ENCODE measurements around the gene ITGA11. TPM values are rescaled to one million over a fixed set of nuclear protein-coding genes. Genes with fewer than 3 reads are reported as not detected.

ITGA11 gene
- total RNA-seq, 1 experiment from 2014 or later: not detected

DNA sequence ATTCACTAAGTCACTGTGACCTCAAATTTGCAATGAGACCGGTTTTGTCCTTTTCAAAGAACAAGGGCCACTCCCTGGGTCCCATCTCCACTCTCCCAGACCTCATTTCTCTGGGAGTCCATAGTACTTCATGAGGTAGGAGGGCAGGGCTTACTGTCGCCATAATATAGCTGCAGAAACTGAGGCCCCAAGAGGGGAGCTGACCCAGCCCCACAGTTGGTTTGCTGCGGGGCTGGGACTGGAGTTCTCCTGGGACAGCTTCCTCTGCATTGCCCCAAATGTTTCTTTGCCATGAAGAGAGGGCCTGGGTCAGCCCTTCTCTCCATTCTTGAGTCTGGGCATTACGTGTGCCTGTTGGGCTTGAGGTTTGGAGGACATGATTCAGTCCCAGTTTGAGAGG, 60.1 kb downstream of the ITGA11 start:
- Histone ChIP-seq H3K36me3 (ENCODE audit: low read depth, low read length) (no peaks in the 10 kb centered on the region), H3K27ac (ENCODE audit: low read length) (no peak overlapping the region), H3K4me3 (ENCODE audit: low read length) (no peak overlapping the region), H3F3A (ENCODE audit: low read length, unreplicated experiment) (no peaks in the 10 kb centered on the region), H3K9me2 (replicated peaks; ENCODE audit: low read length) (no peaks in the 10 kb centered on the region), H3K4me1 (ENCODE audit: insufficient read depth, low read length) (no peaks in the 10 kb centered on the region), H4K20me1 (ENCODE audit: low read length) (no peaks in the 10 kb centered on the region), H3K79me2 (ENCODE audit: low read length) (no peaks in the 10 kb centered on the region), H3K9me3 (ENCODE audit: low read length) (no peaks in the 10 kb centered on the region), H3K4me2 (ENCODE audit: low read length) (no peak overlapping the region), H3K9ac (ENCODE audit: low read length) (no peak overlapping the region), H2AFZ (ENCODE audit: low read length) (no peak overlapping the region), H3K27me3 (ENCODE audit: low read length) (no peaks in the 10 kb centered on the region)
- intact Hi-C loops (cut with micrococcal nuclease): loop anchor here (1.0 kb wide), 1 partner anchor 66 kb away; no protein-coding TSS in a partner anchor
- DNase-seq (no peak), ATAC-seq (no peak)
- CTCF ChIA-PET: no interaction called here
- POLR2A ChIA-PET (ENCODE audit: unreplicated experiment): no interaction called here
- no TSS peak for BruUV-seq (replicated peaks)
- TF ChIP-seq EZH2phosphoT487 (IDR thresholded peaks at IDR 0.05; ENCODE audit: borderline replicate concordance, low read length): no peak
- TF ChIP-seq, protein P1, sequence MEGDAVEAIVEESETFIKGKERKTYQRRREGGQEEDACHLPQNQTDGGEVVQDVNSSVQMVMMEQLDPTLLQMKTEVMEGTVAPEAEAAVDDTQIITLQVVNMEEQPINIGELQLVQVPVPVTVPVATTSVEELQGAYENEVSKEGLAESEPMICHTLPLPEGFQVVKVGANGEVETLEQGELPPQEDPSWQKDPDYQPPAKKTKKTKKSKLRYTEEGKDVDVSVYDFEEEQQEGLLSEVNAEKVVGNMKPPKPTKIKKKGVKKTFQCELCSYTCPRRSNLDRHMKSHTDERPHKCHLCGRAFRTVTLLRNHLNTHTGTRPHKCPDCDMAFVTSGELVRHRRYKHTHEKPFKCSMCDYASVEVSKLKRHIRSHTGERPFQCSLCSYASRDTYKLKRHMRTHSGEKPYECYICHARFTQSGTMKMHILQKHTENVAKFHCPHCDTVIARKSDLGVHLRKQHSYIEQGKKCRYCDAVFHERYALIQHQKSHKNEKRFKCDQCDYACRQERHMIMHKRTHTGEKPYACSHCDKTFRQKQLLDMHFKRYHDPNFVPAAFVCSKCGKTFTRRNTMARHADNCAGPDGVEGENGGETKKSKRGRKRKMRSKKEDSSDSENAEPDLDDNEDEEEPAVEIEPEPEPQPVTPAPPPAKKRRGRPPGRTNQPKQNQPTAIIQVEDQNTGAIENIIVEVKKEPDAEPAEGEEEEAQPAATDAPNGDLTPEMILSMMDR (conservative IDR thresholded peaks at IDR 0.05; ENCODE audit: low read depth, low read length): no peak
- TF ChIP-seq EZH2 (IDR thresholded peaks at IDR 0.05; ENCODE audit: low read length, unreplicated experiment): no peak

DNA sequence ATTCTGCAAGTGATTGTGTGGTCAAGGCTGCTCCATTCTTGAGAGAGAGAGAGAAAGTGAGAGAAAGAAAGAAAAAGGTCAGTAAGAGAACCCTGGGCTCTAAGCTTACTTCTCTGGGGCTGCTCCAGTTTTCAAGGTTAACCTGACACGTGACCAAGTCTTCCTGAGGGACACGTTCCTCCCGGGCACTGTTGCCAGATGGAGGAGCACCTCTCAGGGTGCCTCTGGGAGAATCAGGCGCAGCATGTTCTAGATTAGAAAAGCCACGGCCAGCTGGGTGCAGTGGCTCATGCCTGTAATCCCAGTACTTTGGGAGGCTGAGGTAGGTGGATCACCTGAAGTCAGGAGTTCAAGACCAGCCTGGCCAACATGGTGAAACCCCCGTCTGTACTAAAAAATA, 60.8 kb downstream of the ITGA11 start:
- Histone ChIP-seq H3K9ac (ENCODE audit: low read length) (no peak overlapping the region), H4K20me1 (ENCODE audit: low read length) (no peaks in the 10 kb centered on the region), H3K27me3 (ENCODE audit: low read length) (no peaks in the 10 kb centered on the region), H3K27ac (ENCODE audit: low read length) (no peak overlapping the region), H3K4me1 (ENCODE audit: insufficient read depth, low read length) (no peaks in the 10 kb centered on the region), H3K4me2 (ENCODE audit: low read length) (no peak overlapping the region), H2AFZ (ENCODE audit: low read length) (no peak overlapping the region), H3K9me3 (ENCODE audit: low read length) (no peaks in the 10 kb centered on the region), H3K36me3 (ENCODE audit: low read depth, low read length) (no peaks in the 10 kb centered on the region), H3F3A (ENCODE audit: low read length, unreplicated experiment) (no peaks in the 10 kb centered on the region), H3K9me2 (replicated peaks; ENCODE audit: low read length) (no peaks in the 10 kb centered on the region), H3K79me2 (ENCODE audit: low read length) (no peaks in the 10 kb centered on the region), H3K4me3 (ENCODE audit: low read length) (no peak overlapping the region)
- TF ChIP-seq EZH2 (IDR thresholded peaks at IDR 0.05; ENCODE audit: low read length, unreplicated experiment) (no peak), EZH2phosphoT487 (IDR thresholded peaks at IDR 0.05; ENCODE audit: borderline replicate concordance, low read length) (no peak)
- TF ChIP-seq, protein P1 (conservative IDR thresholded peaks at IDR 0.05; ENCODE audit: low read depth, low read length): no peak
- intact Hi-C loops (cut with micrococcal nuclease): no loop called here
- ChIA-PET POLR2A (ENCODE audit: unreplicated experiment) (no interaction called here), CTCF (no interaction called here)
- no peak for ATAC-seq
- BruUV-seq (replicated peaks): no TSS peak
- no peak for DNase-seq

DNA sequence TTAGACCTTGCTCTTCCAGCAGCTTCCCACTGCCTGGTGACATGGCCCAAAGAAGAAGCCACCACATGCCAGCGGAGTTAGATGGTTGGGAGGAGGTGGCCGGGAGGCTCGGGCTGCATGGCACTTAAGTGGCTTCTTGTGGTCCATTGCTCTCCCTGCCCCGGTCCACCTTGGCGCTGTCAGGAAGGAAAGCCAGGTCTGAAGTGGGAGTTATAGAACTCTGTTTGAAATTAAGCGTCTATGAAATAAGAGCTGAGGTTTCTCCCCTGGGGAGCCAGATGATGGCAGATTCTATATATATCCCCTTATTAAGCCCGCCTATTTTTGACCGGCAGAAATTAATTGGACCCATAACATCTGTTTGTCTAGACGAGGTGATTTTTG, 61.2 kb downstream of the ITGA11 start:
- no peak overlapping the region for H3K9ac ChIP-seq (ENCODE audit: low read length)
- ChIA-PET CTCF (no interaction called here), POLR2A (ENCODE audit: unreplicated experiment) (no interaction called here)
- H3K4me2 ChIP-seq (ENCODE audit: low read length): no peak overlapping the region
- no TSS peak for BruUV-seq (replicated peaks)
- H3K4me3 ChIP-seq (ENCODE audit: low read length): no peak overlapping the region
- no peak overlapping the region for H3K27ac ChIP-seq (ENCODE audit: low read length)
- H3K27me3 ChIP-seq (ENCODE audit: low read length): no peaks in the 10 kb centered on the region
- H3K9me2 ChIP-seq (replicated peaks; ENCODE audit: low read length): no peaks in the 10 kb centered on the region
- no peaks in the 10 kb centered on the region for H3K9me3 ChIP-seq (ENCODE audit: low read length)
- no peak for ATAC-seq
- H3F3A ChIP-seq (ENCODE audit: low read length, unreplicated experiment): no peaks in the 10 kb centered on the region
- H3K79me2 ChIP-seq (ENCODE audit: low read length): no peaks in the 10 kb centered on the region
- no peaks in the 10 kb centered on the region for H4K20me1 ChIP-seq (ENCODE audit: low read length)
- no peak overlapping the region for H2AFZ ChIP-seq (ENCODE audit: low read length)
- H3K36me3 ChIP-seq (ENCODE audit: low read depth, low read length): no peaks in the 10 kb centered on the region
- no peak for DNase-seq
- H3K4me1 ChIP-seq (ENCODE audit: insufficient read depth, low read length): no peaks in the 10 kb centered on the region
- intact Hi-C loops (cut with micrococcal nuclease): no loop called here
- TF ChIP-seq EZH2 (IDR thresholded peaks at IDR 0.05; ENCODE audit: low read length, unreplicated experiment) (no peak), EZH2phosphoT487 (IDR thresholded peaks at IDR 0.05; ENCODE audit: borderline replicate concordance, low read length) (no peak)
- TF ChIP-seq, protein P1 (conservative IDR thresholded peaks at IDR 0.05; ENCODE audit: low read depth, low read length): no peak

Data from PC-3 (cell line).